Mucosa of stomach (tissue), 1 donor: ENCODE results near the gene PSMD5.
A peak's percentile ranks its signal among the peaks of the same experiment; 100 is the strongest.

Source experiments
- H3K27me3 ChIP-seq: one replicate; pipeline ENCODE4 v1.7.0; 2013; ENCODE audit warnings: mild to moderate bottlenecking, low read length; ENCODE audit not compliant: control insufficient read depth, insufficient read depth
- H3K36me3 ChIP-seq: one replicate; pipeline ENCODE4 v1.7.0; 2013; ENCODE audit warnings: low read length; ENCODE audit not compliant: control insufficient read depth, insufficient read depth
- H3K4me1 ChIP-seq: one replicate; pipeline ENCODE4 v1.7.0; 2013; ENCODE audit warnings: mild to moderate bottlenecking, low read length; ENCODE audit not compliant: control insufficient read depth, insufficient read depth
- H3K4me3 ChIP-seq: one replicate; pipeline ENCODE4 v1.7.0; 2013; ENCODE audit warnings: low read length
- H3K9ac ChIP-seq: one replicate; pipeline ENCODE4 v1.7.0; 2013; ENCODE audit warnings: mild to moderate bottlenecking, low read length, moderate library complexity
- H3K9me3 ChIP-seq: one replicate; pipeline ENCODE4 v1.7.0; 2013; ENCODE audit warnings: mild to moderate bottlenecking, low read length, moderate library complexity; ENCODE audit not compliant: control insufficient read depth
- donor health status: Pancreatic carcinoma.

PSMD5 gene

DNA sequence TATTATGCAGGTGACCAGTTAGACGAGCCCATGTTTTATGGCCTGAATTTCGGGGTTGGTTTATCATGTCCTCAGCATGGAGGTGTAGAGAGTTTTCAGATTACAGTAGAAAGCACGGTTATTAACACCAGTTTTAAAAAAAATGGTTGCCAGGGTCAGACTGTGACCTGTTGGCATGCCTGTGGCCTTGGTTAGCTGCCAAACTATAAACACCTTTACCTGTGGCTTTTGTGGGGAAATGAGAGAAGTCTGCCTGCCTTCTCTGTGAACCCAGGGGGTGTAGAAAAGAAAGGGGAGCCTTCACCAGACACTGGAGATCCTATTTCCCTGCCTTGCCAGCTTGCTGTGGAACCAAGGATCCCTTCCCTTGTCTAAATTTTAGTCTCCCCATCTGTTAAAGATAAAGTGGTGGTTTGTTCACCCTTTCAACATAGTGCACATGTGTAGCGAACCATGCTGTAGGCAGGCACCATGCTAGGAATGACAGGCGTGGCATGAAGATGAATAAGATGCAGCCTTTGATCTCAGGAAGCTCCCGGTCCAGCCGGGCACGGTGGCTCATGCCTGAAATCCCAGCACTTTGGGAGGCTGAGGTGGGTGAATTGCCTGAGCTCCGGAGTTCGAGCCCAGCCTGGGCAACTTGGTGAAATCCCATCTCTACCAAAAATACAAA, 40.3 kb upstream of the PSMD5 start:
- Histone ChIP-seq H3K9ac (no peak overlapping the region), H3K4me1 (peaks cover 3% of the 10 kb centered on the region)

DNA sequence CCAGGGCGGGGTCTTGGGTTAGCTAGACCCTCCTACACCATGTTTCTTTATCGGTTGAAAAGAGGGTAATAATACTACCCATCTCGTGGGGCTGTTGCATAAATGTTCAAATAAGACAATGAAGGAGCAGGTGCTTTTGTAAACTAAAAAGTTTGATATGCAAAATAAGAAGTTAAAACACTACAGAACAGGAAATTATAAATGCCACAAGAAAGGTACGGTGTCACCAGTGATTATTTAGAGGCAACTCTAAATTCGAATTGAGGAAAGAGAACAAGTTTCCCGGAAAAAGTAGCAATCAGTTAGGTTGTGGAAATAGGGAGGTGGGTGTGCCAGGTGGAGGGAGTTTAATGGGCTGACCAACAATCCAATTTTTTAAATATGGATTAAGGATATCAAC, 36.7 kb upstream of the PSMD5 start:
- H3K9me3 ChIP-seq: no peaks in the 10 kb centered on the region
- peaks cover 10% of the 10 kb centered on the region for H3K4me1 ChIP-seq
- no peaks in the 10 kb centered on the region for H3K36me3 ChIP-seq
- H3K27me3 ChIP-seq: no peaks in the 10 kb centered on the region
- H3K4me3 ChIP-seq: no peak overlapping the region
- no peak overlapping the region for H3K9ac ChIP-seq

More for the DNA sequence above, 40.3 kb upstream of the PSMD5 start:
- no peaks in the 10 kb centered on the region for H3K27me3 ChIP-seq
- H3K36me3 ChIP-seq: no peaks in the 10 kb centered on the region
- H3K9me3 ChIP-seq: no peaks in the 10 kb centered on the region
- H3K4me3 ChIP-seq: no peak overlapping the region

DNA sequence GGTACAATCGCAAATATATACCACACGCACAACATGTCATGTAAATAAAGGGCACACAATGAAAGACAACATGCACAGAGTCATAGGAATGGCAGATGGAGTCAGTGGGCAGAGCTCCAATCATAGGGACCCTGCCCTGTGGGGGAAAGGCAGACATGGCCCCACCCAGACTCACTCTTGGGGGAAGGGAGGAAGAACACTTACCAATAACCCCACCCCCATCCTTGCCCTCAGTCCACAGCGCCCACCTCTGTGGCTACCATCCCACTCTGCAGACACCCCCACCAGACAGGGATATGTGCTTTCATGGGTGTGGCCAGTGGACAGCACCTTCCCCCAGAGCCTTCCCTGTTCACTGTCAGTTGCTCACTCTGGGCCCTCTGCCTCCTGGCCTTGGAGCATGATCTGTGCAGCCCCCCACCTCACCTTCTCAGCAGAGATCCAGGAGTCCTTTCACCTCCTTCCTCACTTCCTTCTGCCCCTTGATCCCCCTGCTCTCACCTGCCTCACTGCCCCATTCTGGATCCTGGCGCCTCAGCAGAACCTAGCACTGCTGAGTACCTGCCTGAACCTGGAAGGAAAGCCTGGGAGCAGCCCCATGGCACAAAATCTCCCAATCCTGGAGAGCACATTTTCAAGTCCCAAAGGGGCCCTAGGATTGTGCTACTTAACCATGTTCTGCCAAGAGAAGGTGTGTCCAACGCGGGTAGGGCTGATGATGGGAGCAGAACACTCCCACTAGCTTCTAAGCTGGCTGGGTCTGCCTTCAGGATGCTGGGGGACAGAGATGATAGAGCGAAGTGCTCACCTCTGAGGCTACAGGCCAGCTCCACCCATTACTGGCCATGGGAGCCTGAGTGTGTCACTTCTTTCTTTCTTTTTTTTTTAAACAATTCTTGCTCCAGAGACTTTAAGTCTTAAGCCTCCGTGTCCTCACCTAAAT, 35.7 kb upstream of the PSMD5 start:
- no peaks in the 10 kb centered on the region for H3K27me3 ChIP-seq
- H3K9ac ChIP-seq: no peak overlapping the region
- peaks cover 3% of the 10 kb centered on the region for H3K36me3 ChIP-seq
- no peak overlapping the region for H3K4me3 ChIP-seq
- H3K9me3 ChIP-seq: no peaks in the 10 kb centered on the region
- peaks cover 10% of the 10 kb centered on the region for H3K4me1 ChIP-seq

DNA sequence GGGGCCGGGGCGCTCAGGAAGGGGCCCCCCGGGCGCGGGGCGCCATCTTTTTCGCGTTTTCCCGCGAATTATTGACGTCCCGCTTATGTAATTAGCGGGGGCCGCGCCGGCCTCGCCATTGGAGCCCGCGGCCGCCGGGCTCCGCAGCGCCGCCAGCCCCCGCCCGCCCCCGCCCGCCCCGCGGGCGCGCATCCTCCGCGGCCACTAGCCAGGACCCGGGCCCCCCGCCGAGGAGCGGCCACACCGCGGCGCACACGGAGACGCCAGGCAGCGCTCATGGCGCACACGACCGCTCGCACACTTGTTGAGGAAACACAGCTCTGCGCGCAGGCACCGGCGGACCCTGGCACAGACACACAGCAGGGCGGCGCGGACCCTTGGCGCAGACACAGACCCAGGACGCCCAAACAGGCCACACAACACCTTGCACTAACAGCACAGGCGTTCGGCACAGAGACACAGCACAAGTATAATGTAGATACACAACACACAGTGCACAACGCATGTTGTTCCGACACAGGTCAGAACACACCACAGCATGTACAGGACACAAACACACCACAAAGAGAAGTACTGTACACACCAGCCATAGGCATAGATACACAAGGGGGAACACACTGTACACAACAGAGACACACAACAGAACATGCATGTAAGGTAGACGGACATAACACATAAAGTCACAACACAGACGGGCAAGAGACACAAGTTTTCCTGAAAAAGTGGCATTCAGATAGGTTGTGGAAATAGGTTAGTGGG, 34.7 kb upstream of the PSMD5 start:
- Histone ChIP-seq H3K27me3 (no peaks in the 10 kb centered on the region), H3K4me3 (peak overlapping the region; percentile 47), H3K9me3 (no peaks in the 10 kb centered on the region), H3K9ac (peak overlapping the region; percentile 53), H3K4me1 (peaks cover 10% of the 10 kb centered on the region), H3K36me3 (peaks cover 7% of the 10 kb centered on the region)

DNA sequence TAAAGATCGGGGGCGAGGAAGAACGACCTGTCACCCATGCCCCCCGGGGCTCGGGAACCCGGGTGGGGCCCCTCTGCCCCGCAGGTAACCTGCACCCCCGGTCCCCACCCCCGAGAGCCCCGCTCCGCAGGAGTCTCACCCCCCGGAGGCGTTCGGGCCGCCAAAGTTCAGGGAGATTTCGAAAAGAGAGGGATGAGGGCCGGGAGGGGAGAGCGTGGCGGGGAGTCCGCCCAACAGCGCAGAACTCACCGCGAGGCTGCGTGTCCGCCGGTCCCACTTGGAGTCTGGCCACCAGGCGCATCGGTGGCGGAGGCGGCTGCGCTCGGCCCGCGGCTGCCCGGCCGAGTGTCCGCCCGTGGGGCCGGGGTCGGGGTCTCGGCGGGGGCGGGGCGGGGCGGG, 34.1 kb upstream of the PSMD5 start, which contains the start of gene PHF19:
Gene PHF19 (minus strand): TSS at position 347 of the 399 bp plus-strand sequence. CDS start 2,447 bp downstream, outside the sequence.
- Histone ChIP-seq H3K36me3 (peaks cover 7% of the 10 kb centered on the region), H3K4me1 (peaks cover 10% of the 10 kb centered on the region), H3K9me3 (no peaks in the 10 kb centered on the region), H3K27me3 (no peaks in the 10 kb centered on the region), H3K9ac (peak within 1 kb of the TSS; percentile 78), H3K4me3 (peak within 1 kb of the TSS; percentile 49)

DNA sequence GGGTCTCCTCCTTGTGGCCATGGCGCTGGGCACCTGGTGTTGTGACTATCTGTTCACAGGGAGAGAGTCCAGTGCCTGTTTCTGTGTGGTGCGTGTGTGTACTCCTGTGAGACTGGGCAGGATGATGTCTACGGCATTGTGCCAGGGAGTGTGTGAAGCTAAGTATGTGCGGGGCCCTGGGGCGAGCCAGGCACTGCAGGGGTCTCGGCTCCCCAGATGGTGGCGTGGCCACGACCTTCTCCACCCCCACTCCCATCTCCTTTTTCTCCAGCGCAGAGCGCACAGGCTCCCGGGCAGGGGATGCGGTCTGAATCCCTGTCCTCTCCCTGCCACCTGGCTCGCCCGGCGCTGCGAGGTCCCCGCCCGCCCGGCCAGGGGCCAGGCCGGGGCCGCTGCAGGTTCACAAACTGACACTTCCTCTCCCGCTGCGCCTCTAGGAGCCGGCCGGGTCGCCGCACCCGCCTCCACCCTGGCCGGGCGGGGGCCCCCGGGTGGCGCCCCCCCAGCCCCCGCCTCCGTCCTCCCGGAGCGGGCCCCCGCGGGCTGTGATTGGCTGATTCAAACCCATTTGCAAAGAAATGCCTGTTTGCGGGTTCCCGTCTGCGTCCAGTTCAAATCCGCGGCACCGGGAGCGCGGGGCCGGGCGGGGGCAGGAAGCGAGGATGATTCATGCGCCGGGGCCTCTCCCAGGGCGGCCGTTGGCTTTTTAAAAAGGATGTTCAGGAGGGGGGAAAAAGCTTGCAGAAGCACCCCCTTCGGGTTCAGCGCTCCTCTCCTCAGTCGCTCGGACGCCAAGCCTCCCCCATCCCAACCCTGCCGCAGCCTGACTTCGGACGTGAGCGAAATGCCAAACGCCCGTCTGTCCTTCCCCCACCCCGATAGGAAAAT, 33.5 kb upstream of the PSMD5 start:
- Histone ChIP-seq H3K36me3 (peaks cover 7% of the 10 kb centered on the region), H3K9ac (peak overlapping the region; percentile 78), H3K27me3 (no peaks in the 10 kb centered on the region), H3K4me3 (peak overlapping the region; percentile 49), H3K9me3 (no peaks in the 10 kb centered on the region), H3K4me1 (peaks cover 10% of the 10 kb centered on the region)

DNA sequence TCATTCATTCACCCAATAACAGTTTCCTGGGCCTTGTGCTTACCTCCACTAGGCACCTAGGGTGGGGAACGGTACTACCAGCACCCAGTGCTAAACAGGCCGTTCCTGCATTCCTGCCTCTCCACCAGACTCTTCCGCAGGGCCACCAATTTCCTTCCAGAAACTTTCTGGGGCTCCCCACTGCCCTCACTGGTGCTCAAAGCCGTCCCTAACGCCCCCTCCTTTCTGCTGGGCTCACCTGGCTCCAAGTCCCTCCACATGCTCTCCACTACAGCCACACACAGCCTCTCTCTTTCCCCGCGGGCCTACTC, 32.9 kb upstream of the PSMD5 start:
- Histone ChIP-seq H3K36me3 (peaks cover 7% of the 10 kb centered on the region), H3K27me3 (no peaks in the 10 kb centered on the region), H3K4me3 (peak overlapping the region; percentile 49), H3K9ac (peak overlapping the region; percentile 78), H3K4me1 (peaks cover 10% of the 10 kb centered on the region), H3K9me3 (no peaks in the 10 kb centered on the region)

DNA sequence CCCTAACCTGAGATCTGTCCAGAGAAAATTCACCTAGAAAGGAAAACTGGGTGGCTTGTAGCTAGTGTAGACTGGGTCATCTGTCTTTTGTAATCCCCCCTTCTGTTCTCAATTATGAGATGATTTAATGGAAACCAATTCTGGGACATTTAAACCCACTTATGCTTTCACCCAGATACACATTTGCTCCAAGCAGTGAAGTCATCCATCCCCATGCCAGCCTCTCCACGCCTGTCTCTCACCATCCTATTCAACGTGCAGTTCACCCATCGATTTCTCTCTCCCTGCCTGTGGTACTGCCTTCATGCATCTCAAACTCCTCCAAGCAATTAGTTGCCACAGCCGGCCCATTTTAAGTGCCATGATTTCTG, 32.5 kb upstream of the PSMD5 start:
- peaks cover 7% of the 10 kb centered on the region for H3K36me3 ChIP-seq
- H3K9ac ChIP-seq: peak overlapping the region; percentile 78
- no peak overlapping the region for H3K4me3 ChIP-seq
- H3K27me3 ChIP-seq: no peaks in the 10 kb centered on the region
- H3K9me3 ChIP-seq: no peaks in the 10 kb centered on the region
- peaks cover 10% of the 10 kb centered on the region for H3K4me1 ChIP-seq

DNA sequence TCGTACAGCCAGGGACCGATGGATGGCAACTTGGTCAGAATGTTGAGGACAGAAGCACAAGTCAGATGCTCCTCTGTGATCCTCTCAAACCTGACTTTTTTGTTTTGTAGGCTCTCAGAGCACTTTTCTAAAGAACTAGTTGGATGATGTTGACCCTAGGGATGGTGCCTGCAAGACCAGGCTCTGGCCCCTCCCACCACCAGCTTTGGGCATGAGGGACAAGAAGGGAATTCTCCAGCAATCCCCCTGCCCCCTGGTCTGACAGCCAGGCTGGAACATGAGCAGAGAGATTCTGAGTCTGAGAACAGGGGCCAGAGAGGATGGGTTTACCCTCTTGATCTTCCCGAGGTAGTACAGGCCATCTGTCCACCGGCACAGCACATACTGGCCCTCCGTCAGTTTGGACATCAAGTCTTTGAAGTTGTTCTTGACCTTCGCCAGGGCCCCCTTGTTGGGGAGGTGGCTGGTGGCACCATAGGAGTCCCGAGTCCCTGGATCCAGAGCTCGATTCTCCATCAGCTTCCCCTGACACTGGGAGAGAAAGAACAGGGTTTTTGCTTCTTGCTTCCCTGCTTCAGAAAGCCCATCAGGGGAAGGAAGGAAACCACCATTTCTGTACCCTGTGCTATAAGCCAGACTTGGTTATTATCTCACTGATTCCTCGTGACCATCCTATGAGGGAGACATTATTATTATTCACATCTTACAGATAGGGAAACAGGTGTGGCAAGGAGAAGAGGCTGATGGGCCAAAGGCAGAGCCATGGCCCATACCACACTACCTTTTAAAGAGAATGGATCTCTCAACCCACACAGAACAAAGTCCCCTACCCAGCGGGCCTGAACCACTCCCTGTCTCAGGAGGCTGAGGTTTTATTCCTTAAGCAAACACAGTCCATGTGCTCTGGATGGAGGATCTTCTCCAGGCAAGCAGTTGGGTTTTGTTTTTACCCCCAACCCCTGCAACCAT, 31.8 kb upstream of the PSMD5 start:
- Histone ChIP-seq H3K4me1 (peaks cover 10% of the 10 kb centered on the region), H3K27me3 (no peaks in the 10 kb centered on the region), H3K4me3 (no peak overlapping the region), H3K36me3 (peaks cover 7% of the 10 kb centered on the region), H3K9ac (no peak overlapping the region), H3K9me3 (no peaks in the 10 kb centered on the region)

DNA sequence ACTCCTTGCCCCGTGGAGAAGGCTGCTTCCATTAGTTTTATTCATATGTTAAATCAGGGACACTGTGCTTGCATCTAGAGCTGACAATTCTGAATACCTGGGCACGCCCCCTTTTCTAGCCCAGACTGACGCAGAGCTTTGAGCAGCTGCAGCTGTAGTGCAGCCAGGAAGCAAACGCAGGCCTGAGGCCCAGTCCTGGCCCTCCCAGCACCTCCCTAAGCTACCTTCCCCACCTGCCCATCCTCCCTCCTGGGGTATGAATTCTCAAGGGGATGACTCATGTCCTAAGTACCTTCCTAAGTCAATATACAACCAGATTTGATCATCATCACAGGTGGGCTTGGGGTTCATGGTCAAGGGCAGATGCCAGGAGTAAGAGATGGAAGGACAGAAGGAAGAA, 30.8 kb upstream of the PSMD5 start:
- H3K4me1 ChIP-seq: peaks cover 10% of the 10 kb centered on the region
- H3K36me3 ChIP-seq: peaks cover 7% of the 10 kb centered on the region
- H3K9me3 ChIP-seq: no peaks in the 10 kb centered on the region
- H3K9ac ChIP-seq: no peak overlapping the region
- no peaks in the 10 kb centered on the region for H3K27me3 ChIP-seq
- H3K4me3 ChIP-seq: no peak overlapping the region
